ENCODE results near the gene LILRB4.

DNA sequence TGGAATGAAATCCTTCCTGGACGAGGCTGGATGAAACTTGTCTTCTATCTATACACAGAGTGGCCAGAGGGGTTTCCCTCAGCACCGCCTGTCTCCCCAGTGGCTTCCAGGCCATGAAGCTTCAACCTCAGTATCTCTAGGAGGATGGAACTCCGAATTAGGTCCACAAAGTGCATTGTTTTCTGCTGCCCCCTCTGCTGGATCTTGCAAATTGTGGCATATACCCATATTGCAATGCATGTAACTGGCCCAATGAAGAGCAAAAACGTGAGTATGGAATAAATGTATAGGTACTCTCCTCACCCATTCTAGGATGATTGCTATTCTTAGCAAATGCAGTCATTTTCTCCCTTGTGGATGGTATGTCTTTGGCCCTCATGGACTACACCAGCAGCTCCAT is 14.7 kb upstream of the LILRB4 start:
- TF ChIP-seq SIN3A (IDR thresholded peaks at IDR 0.05; ENCODE audit: borderline replicate concordance, insufficient read depth, low read length) (no peak), TAF1 (IDR thresholded peaks at IDR 0.05; ENCODE audit: borderline replicate concordance, insufficient read depth, low read length) (no peak)

All from PFSK-1 (cell line).